Prostate gland (tissue), 2 donors: ENCODE measurements around the gene C22orf23.

ENCODE experiments used
- CTCF ChIP-seq, 4 experiments: fragments of 200-600 bp in 2 of 4; fragments of 450-650 bp in 2 of 4; sonication (generic) in 2 of 4; IDR thresholded peaks; 1 replicate in 3 of 4; 2 replicates in 1 of 4; pipeline ENCODE4 v1.5.1; 2016 to 2019; ENCODE audit warnings: antibody characterized with exemption in 4 of 4, mild to moderate bottlenecking in 2 of 4, moderate library complexity in 2 of 4
- POLR2AphosphoS5 ChIP-seq: sonication (generic); formaldehyde crosslinking; IDR thresholded peaks from one replicate; pipeline ENCODE4 v1.6.1; 2017; ENCODE audit warnings: antibody characterized with exemption

GRCh38 chr22:37967637-37968451 is 14.4 kb upstream of the C22orf23 start:
- no peak for TF ChIP-seq CTCF (IDR thresholded peaks at IDR 0.05)
- TF ChIP-seq POLR2AphosphoS5: no peak
